Stimulated activated CD4-positive, alpha-beta T cell treated with anti-CD3 and anti-CD28 coated beads, Interleukin-4, amount 100 ng/mL, for 4 hours (primary cell): ENCODE data around the gene DAGLA.

ENCODE experiments used
- DNase-seq, 2 experiments: peaks; one replicate each; pipeline ENCODE4 v3.0.0-alpha.2; 2020

DAGLA gene

GRCh38 chr11:61768376-61769076, 88.3 kb downstream of the DAGLA start:
- no peak for DNase-seq

- DNase-seq, result no peak
These were observed 89.2 kb downstream of the DAGLA start for GRCh38 chr11:61769169-61769920.

DNA sequence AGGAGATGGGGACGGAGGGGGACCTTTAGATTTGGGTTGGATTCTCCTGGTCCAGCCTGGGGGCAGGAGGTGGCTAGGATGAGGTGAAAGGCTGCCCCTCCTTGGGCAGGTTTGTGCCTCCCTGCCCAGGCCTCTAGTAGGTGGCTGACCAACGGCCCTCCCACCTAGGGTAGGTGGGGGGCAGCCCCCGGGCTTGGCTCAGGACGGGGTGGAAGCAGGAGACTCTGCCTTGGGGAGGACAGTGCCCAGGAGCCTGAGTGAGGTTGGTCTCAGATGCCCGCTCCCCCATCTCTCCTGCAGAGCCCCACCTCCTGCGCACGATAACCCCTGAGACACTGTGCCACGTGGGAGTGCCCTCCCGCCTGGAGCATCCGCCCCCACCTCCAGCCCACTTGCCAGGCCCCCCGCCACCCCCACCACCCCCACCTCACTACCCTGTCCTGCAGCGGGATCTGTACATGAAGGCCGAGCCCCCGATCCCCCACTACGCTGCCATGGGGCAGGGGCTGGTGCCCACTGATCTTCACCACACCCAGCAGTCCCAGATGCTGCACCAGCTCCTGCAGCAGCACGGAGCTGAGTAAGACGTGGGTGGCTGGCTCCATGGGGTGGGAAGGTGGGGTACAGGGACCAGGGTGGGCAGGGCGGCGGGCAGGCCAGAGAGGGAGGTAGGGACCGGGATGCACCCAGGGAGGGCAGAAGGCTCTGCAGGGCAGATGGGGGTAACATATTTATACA, 89.9 kb downstream of the DAGLA start:
- no peak for DNase-seq

- no peak for DNase-seq
These were observed 91.2 kb downstream of the DAGLA start for GRCh38 chr11:61771195-61771894.

- no peak for DNase-seq
These were observed 91.8 kb downstream of the DAGLA start for GRCh38 chr11:61771985-61772455.

DNA sequence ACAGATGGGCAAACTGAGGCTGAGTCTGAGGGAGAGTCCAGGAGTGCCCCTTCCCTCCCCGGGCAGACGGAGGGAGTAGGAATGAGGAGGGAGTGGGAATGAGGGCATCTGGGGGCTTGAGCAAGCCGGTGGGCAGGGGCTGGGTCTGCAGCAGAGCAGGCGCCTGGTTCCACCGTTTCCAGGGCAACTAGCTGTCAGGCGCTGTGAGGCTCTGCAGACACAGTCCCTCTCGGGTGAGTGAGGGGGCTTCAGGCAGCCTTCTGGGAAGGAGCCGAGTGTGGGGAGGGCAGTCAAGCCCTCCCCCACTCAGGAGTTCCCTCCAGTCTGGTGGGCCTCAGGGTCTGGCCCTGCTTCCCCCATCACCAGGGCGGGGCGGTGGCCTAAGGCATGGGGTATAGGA, 93.2 kb downstream of the DAGLA start:
- DNase-seq, result no peak

DNA sequence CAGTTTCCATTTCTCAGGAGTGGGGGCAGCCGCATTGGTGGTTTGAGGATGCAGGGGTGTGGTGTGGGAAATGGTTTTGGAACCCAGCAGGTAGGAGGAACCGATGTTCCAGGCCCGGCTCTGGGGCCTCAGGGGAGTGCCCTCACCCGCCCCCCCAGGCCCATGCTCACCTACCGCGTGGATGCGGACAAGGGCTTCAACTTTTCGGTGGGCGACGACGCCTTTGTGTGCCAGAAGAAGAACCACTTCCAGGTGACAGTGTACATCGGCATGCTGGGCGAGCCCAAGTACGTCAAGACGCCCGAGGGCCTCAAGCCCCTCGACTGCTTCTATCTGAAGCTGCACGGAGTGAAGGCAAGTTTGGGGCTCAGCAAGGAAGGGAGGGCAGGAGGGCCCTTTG, 93.6 kb downstream of the DAGLA start:
- no peak for DNase-seq

GRCh38 chr11:61774411-61774810, 94.2 kb downstream of the DAGLA start:
- no peak for DNase-seq

DNA sequence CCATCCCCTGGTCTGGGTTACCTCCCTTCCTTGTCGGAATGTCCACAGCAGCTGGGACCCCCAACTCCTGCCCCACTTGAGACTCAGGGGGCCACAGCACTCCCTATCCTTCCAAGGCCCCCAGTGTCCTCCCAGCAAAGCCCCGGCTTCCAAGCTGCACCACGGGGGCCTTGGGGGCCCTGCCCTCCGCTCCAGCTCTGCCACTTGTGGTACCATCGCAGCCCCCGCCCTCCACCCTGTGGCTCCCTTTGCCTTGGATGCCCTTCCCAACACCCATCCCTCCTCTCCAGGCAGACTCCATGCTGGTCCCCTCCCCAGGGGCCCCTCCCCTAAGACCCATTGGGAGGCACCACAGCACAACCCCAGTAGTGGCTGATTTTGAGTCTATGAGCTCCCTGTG, 94.9 kb downstream of the DAGLA start:
- DNase-seq, result no peak

DNA sequence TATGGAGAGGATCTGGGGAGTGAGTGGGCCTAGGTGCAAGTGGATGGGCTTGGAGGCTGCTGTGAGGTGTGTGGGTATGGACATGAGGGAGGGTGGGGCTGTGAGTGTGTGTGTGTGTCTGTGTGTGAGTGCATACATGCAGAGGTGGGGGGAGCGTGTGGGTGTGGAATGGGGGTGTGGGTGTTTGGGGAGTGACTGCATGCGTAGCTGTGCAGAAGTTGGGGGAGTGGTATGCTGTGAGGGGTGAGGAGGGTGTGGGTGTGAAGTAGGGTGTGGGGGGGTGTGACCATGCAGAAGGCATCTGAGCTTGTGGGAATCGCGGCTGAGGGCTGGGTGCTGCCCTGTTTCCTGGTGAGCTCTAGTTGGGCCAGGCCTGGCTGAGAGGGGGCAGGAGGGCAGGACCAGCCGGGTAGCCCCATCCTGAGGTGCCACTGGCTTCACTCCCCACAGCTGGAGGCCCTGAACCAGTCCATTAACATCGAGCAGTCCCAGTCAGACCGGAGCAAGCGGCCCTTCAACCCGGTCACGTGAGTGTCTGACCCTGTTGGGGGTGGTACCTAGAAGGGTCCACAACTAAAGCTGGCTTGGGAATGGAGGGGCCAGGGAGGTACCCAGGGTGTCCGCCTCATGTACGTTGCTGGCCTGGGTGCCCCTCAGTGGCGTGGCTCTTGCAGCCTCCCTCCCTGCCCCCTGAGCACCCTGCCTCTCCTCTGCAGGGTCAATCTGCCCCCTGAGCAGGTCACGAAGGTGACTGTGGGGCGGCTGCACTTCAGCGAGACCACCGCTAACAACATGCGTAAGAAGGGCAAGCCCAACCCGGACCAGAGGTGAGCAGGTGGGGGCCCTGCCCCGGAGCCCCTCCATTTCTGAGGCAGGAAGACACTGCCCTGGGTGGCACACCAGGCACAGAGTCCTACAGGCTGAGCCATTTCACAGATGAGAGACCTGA, 95.7 kb downstream of the DAGLA start:
- DNase-seq, result peak in 1 of 2 experiments; percentile 30

- peak; percentile 37 to 53 for DNase-seq
These were observed 96.4 kb downstream of the DAGLA start for GRCh38 chr11:61776561-61777075.

GRCh38 chr11:61777234-61778090, 97.3 kb downstream of the DAGLA start:
- peak; percentile 57 to 66 for DNase-seq

DNA sequence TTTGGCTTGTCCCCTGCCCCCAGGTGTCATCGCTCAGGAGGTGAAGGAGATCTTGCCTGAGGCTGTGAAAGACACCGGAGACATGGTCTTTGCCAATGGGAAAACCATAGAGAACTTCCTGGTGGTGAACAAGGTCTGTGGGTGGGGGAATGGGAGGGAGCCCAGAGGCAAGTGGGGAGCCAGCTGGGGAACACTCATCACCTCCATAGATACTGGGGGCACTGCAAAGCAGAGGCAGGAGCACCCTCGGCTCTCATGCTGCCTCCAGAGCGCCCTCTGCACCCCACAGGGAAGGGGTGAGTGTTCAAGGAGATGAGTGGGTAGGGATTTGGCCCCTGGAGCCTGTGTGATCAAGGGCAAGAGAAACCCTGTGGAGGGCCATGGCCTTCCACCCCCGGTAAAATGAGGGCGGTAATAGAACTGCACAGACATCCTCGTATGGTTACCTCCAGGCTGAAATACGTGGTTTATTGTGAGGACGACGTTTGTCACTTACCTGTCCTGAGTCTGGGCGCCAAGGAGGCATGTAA, 98.2 kb downstream of the DAGLA start:
- no peak for DNase-seq

- no peak for DNase-seq
These were observed 98.9 kb downstream of the DAGLA start for GRCh38 chr11:61778920-61779650.

- no peak for DNase-seq
These were observed 99.7 kb downstream of the DAGLA start for GRCh38 chr11:61779666-61780525.

- DNase-seq, result no peak
These were observed 100.5 kb downstream of the DAGLA start for GRCh38 chr11:61780581-61781162.

- DNase-seq, result no peak
These were observed 101.4 kb downstream of the DAGLA start for GRCh38 chr11:61781585-61781984.

- no peak for DNase-seq
These were observed 102.1 kb downstream of the DAGLA start for GRCh38 chr11:61782299-61782698.
